CD14-positive monocyte (primary cell): Measurements from ENCODE around the gene CCNC. TPM values are rescaled to one million over a fixed set of nuclear protein-coding genes. Genes with fewer than 3 reads are reported as not detected.
"Not testable (repeated sequence)": the region's sequence is repeated elsewhere in the genome, so short reads cannot be mapped to it uniquely, and the experiment has no call there.

Experiments
- DNase-seq, 3 donors: peaks; one replicate each; pipeline ENCODE4 v3.0.0-alpha.2; 2011 to 2022
- H2AFZ ChIP-seq: 2 replicates; pipeline ENCODE4 v1.6.0; 2012; ENCODE audit warnings: mild to moderate bottlenecking, low read depth, low read length, inconsistent platforms; ENCODE audit not compliant: insufficient read depth, poor library complexity, severe bottlenecking
- H3K27ac ChIP-seq, 2 donors: 1 replicate in 1 of 2; 2 replicates in 1 of 2; pipeline ENCODE4 v1.5.1; 2012 to 2013; ENCODE audit warnings: low read length in 2 of 2, control low read depth in 1 of 2, inconsistent platforms in 1 of 2, low read depth in 1 of 2, mild to moderate bottlenecking in 1 of 2
- H3K27me3 ChIP-seq, 2 donors: one replicate each; pipeline versions ENCODE4 v1.6.0 to v1.6.1; 2011 to 2013; ENCODE audit warnings: low read length in 2 of 2; ENCODE audit not compliant: control insufficient read depth in 2 of 2, insufficient read depth in 2 of 2
- H3K36me3 ChIP-seq, 2 donors: replicated peaks in 1 of 2; 1 replicate in 1 of 2; 2 replicates in 1 of 2; pipeline versions ENCODE4 v1.5.1 to v1.6.1; 2012 to 2013; ENCODE audit warnings: low read length in 2 of 2, control low read depth in 1 of 2, inconsistent platforms in 1 of 2, mild to moderate bottlenecking in 1 of 2; ENCODE audit not compliant: insufficient read depth in 2 of 2, control insufficient read depth in 1 of 2
- H3K4me1 ChIP-seq, 2 donors: 1 replicate in 1 of 2; 2 replicates in 1 of 2; pipeline versions ENCODE4 v1.5.1 to v1.6.1; 2012 to 2013; ENCODE audit warnings: low read length in 2 of 2, control low read depth in 1 of 2, inconsistent platforms in 1 of 2, mild to moderate bottlenecking in 1 of 2, moderate library complexity in 1 of 2; ENCODE audit not compliant: insufficient read depth in 2 of 2, control insufficient read depth in 1 of 2
- H3K4me2 ChIP-seq: replicated peaks from 2 replicates; pipeline ENCODE3; 2012; ENCODE audit warnings: low read length, moderate library complexity, mild to moderate bottlenecking; ENCODE audit not compliant: poor library complexity, severe bottlenecking; ENCODE audit errors: extremely low read depth
- H3K4me3 ChIP-seq, 3 experiments: fragments of 200-600 bp in 1 of 3; sonication (generic) in 1 of 3; replicated peaks in 1 of 3; 1 replicate in 2 of 3; 2 replicates in 1 of 3; pipeline ENCODE4 v1.5.1; 2011 to 2013; ENCODE audit warnings: low read length in 3 of 3, mild to moderate bottlenecking in 3 of 3, control low read depth in 2 of 3, low read depth in 2 of 3, inconsistent platforms in 1 of 3, moderate library complexity in 1 of 3
- H3K79me2 ChIP-seq: 2 replicates; pipeline ENCODE4 v1.6.0; 2012; ENCODE audit warnings: mild to moderate bottlenecking, control low read depth, inconsistent platforms, low read length, moderate library complexity; ENCODE audit not compliant: insufficient read depth
- H3K9ac ChIP-seq: 2 replicates; pipeline ENCODE4 v1.6.0; 2017; ENCODE audit warnings: low read length, mild to moderate bottlenecking; ENCODE audit not compliant: insufficient read depth, poor library complexity, severe bottlenecking
- H3K9me3 ChIP-seq, 2 donors: replicated peaks in 1 of 2; 1 replicate in 1 of 2; 2 replicates in 1 of 2; pipeline versions ENCODE4 v1.5.1 to v1.6.1; 2012 to 2013; ENCODE audit warnings: low read length in 2 of 2, control low read depth in 1 of 2; ENCODE audit not compliant: control insufficient read depth in 1 of 2, insufficient read depth in 1 of 2
- H4K20me1 ChIP-seq: 2 replicates; pipeline ENCODE4 v1.6.0; 2012; ENCODE audit warnings: mild to moderate bottlenecking, low read length, control low read depth, moderate library complexity; ENCODE audit not compliant: insufficient read depth
- H3K27ac Mint-ChIP-seq, 7 donors: one replicate each; pipeline ENCODE4 v1.8.0; 2020; ENCODE audit warnings: mild to moderate bottlenecking in 7 of 7, mixed read lengths in 7 of 7, moderate library complexity in 6 of 7, inconsistent platforms in 2 of 7
- H3K27me3 Mint-ChIP-seq, 3 donors: one replicate each; pipeline ENCODE4 v1.8.0; 2021 to 2022; ENCODE audit warnings: low read depth in 3 of 3, mild to moderate bottlenecking in 3 of 3, mixed read lengths in 3 of 3, moderate library complexity in 3 of 3, inconsistent platforms in 1 of 3
- H3K36me3 Mint-ChIP-seq, 2 donors: one replicate each; pipeline ENCODE4 v1.8.0; 2020; ENCODE audit warnings: mixed read lengths in 2 of 2, inconsistent platforms in 1 of 2, mild to moderate bottlenecking in 1 of 2
- H3K4me1 Mint-ChIP-seq: one replicate; pipeline ENCODE4 v1.8.0; 2020; ENCODE audit warnings: mild to moderate bottlenecking, mixed read lengths
- H3K4me3 Mint-ChIP-seq, 2 donors: one replicate each; pipeline ENCODE4 v1.8.0; 2020; ENCODE audit warnings: mild to moderate bottlenecking in 2 of 2, mixed read lengths in 2 of 2, moderate library complexity in 1 of 2
- H3K9me3 Mint-ChIP-seq, 7 donors: one replicate each; pipeline ENCODE4 v1.8.0; 2020 to 2022; ENCODE audit warnings: mixed read lengths in 7 of 7, mild to moderate bottlenecking in 6 of 7, moderate library complexity in 6 of 7, inconsistent platforms in 2 of 7
- CTCF ChIP-seq: fragments of 200-600 bp; IDR thresholded peaks from one replicate; pipeline ENCODE4 v1.8.0; 2022; ENCODE audit warnings: antibody characterized with exemption, mild to moderate bottlenecking
- WGBS: methylation state at CpG from one replicate; pipeline ENCODE4 v1.1.5; 2013; ENCODE audit warnings: missing lambda C conversion rate; ENCODE audit not compliant: insufficient coverage; 5-methylcytosine and 5-hydroxymethylcytosine counted together
- intact Hi-C, 2 donors: fragments of 100-400 bp; cut with micrococcal nuclease; formaldehyde crosslinking; loops; one replicate each; pipeline versions ENCODE4 v1.15.0 to v1.15.1; 2023
- polyA plus RNA-seq, 3 donors: library from polyadenylated mRNA; depleted of rRNA in 1 of 3; unstranded in 2 of 3; stranded (reverse) in 1 of 3; fragments of 300-500 nt in 2 of 3; fragments of >200 nt in 1 of 3; fragmentation: Illumina TruSeq in 2 of 3; gene quantifications; 1 replicate in 2 of 3; 2 replicates in 1 of 3; pipeline ENCODE4 v1.2.3, GENCODE V29; 2012 to 2021

CCNC gene
- polyA plus RNA-seq, 3 donors: 14.9 to 41.9 (median 35.6) TPM

GRCh38 chr6:99602520-99603420 lies 34.3 kb upstream of the CCNC start:
- no peak overlapping the region for H3K9ac ChIP-seq
- Mint-ChIP-seq H3K4me1 (peaks cover 36% of the 10 kb centered on the region), H3K9me3 (peaks cover 0 to 50% (median 27%) of the 10 kb centered on the region in 7 donors), H3K4me3 (peak overlapping the region; percentile 75 to 91), H3K36me3 (peaks cover 6 to 17% of the 10 kb centered on the region in 2 donors), H3K27me3 (peaks cover 95 to 100% (median 97%) of the 10 kb centered on the region in 3 donors), H3K27ac (no peak overlapping the region)
- intact Hi-C loops: no loop called here
- H3K9me3 ChIP-seq: peaks cover 6 to 31% of the 10 kb centered on the region in 2 donors
- WGBS: 4% methylated on average over 54 of the region's 54 CpGs
- peak overlapping the region; percentile 79 for H3K4me2 ChIP-seq
- H3K27me3 ChIP-seq: peaks cover 98 to 100% of the 10 kb centered on the region in 2 donors
- no peaks in the 10 kb centered on the region for H4K20me1 ChIP-seq
- peaks cover 23 to 24% of the 10 kb centered on the region in 2 donors for H3K4me1 ChIP-seq
- H3K36me3 ChIP-seq: no peaks in the 10 kb centered on the region
- no peak for TF ChIP-seq CTCF
- peak overlapping the region; percentile 10 to 67 (median 13) for H3K4me3 ChIP-seq
- peak overlapping the region; percentile 60 for H2AFZ ChIP-seq
- H3K27ac ChIP-seq: no peak overlapping the region
- H3K79me2 ChIP-seq: no peaks in the 10 kb centered on the region
- DNase-seq: peak in 1 of 3 donors; percentile 39

- peaks cover 55 to 73% of the 10 kb centered on the region in 2 donors for H3K27me3 ChIP-seq
Measured at GRCh38 chr6:99594696-99595095, 26.2 kb upstream of the CCNC start.

More at GRCh38 chr6:99594696-99595095, 26.2 kb upstream of the CCNC start:
- H3K36me3 Mint-ChIP-seq, H3K9me3 ChIP-seq, H3K4me3 ChIP-seq, H3K36me3 ChIP-seq, H3K27ac Mint-ChIP-seq, H4K20me1 ChIP-seq, H2AFZ ChIP-seq, DNase-seq, H3K27ac ChIP-seq, H3K4me2 ChIP-seq, intact Hi-C loops, H3K79me2 ChIP-seq, H3K9ac ChIP-seq: not testable (repeated sequence)
- no CpG with 5 or more reads among the region's 8 CpGs for WGBS
- peaks cover 5 to 25% (median 15%) of the 10 kb centered on the region in 7 donors for H3K9me3 Mint-ChIP-seq
- peaks cover 34 to 38% of the 10 kb centered on the region in 2 donors for H3K4me1 ChIP-seq
- H3K27me3 Mint-ChIP-seq: peaks cover 59 to 74% (median 62%) of the 10 kb centered on the region in 3 donors
- peaks cover 41% of the 10 kb centered on the region for H3K4me1 Mint-ChIP-seq
- peak overlapping the region in 1 of 2 donors; percentile 30 for H3K4me3 Mint-ChIP-seq
